Gastroesophageal sphincter (tissue), 4 donors: ENCODE results near the gene FUT2. TPM values are rescaled to one million over a fixed set of nuclear protein-coding genes. Genes with fewer than 3 reads are reported as not detected.
"Not testable (repeated sequence)": the region's sequence is repeated elsewhere in the genome, so short reads cannot be mapped to it uniquely, and the experiment has no call there.

ENCODE experiments used
- ATAC-seq: fragments of 150-250 bp; one replicate; pipeline ENCODE4 v1.9.1; 2016; ENCODE audit warnings: mild to moderate bottlenecking, moderate library complexity
- H3K27ac ChIP-seq, 4 donors: fragments of 200-600 bp; sonication (generic) in 3 of 4; 1 replicate in 3 of 4; 2 replicates in 1 of 4; pipeline ENCODE4 v1.5.1; 2016 to 2019
- H3K27me3 ChIP-seq: fragments of 200-600 bp; sonication (generic); one replicate; pipeline ENCODE4 v1.5.1; 2019
- H3K36me3 ChIP-seq, 2 donors: fragments of 200-600 bp; sonication (generic); one replicate each; pipeline ENCODE4 v1.5.1; 2019; ENCODE audit warnings: control low read depth in 1 of 2
- H3K4me1 ChIP-seq, 3 donors: fragments of 200-600 bp; sonication (generic); 1 replicate in 2 of 3; 2 replicates in 1 of 3; pipeline ENCODE4 v1.5.1; 2016 to 2019; ENCODE audit warnings: control low read depth in 2 of 3
- H3K4me3 ChIP-seq, 2 donors: fragments of 200-600 bp; sonication (generic); one replicate each; pipeline ENCODE4 v1.5.1; 2019; ENCODE audit warnings: mild to moderate bottlenecking in 1 of 2, moderate library complexity in 1 of 2
- H3K9me3 ChIP-seq, 3 donors: fragments of 200-600 bp; sonication (generic); one replicate each; pipeline ENCODE4 v1.5.1; 2017 to 2019; ENCODE audit warnings: control low read depth in 2 of 3
- CTCF ChIP-seq, 4 experiments: fragments of 200-600 bp in 2 of 4; fragments of 450-650 bp in 2 of 4; sonication (generic) in 1 of 4; IDR thresholded peaks; one replicate each; pipeline ENCODE4 v1.5.1; 2017 to 2019; ENCODE audit warnings: antibody characterized with exemption in 4 of 4, mild to moderate bottlenecking in 2 of 4, moderate library complexity in 2 of 4
- EP300 ChIP-seq: sonication (generic); formaldehyde crosslinking; IDR thresholded peaks from one replicate; pipeline ENCODE4 v1.6.1; 2017; ENCODE audit warnings: antibody characterized with exemption, mild to moderate bottlenecking
- POLR2A ChIP-seq, 2 donors: fragments of 450-650 bp; IDR thresholded peaks; one replicate each; pipeline ENCODE4 v1.6.1; 2017; ENCODE audit warnings: antibody characterized with exemption in 2 of 2, mild to moderate bottlenecking in 2 of 2, moderate library complexity in 1 of 2
- POLR2AphosphoS5 ChIP-seq: sonication (generic); formaldehyde crosslinking; IDR thresholded peaks from one replicate; pipeline ENCODE4 v1.6.1; 2017; ENCODE audit warnings: antibody characterized with exemption
- WGBS, 2 donors: methylation state at CpG; one replicate each; pipeline ENCODE4 v1.1.5; 2018; ENCODE audit warnings: low coverage in 1 of 2; 5-methylcytosine and 5-hydroxymethylcytosine counted together
- total RNA-seq, 4 donors: library from RNA; depleted of rRNA; stranded (reverse); fragments of >200 nt; gene quantifications; one replicate each; pipeline ENCODE4 v1.1.0, GENCODE V29; 2016

The FUT2 gene
- total RNA-seq, 4 donors from 2014 or later = 3.4 TPM; not detected in 3

GRCh38 chr19:48687776-48688175, 8.0 kb upstream of the FUT2 start:
- Histone ChIP-seq H3K36me3 (no peaks in the 10 kb centered on the region), H3K27ac (no peak overlapping the region), H3K4me1 (peaks cover 0 to 11% (median 0%) of the 10 kb centered on the region in 3 donors), H3K27me3 (no peaks in the 10 kb centered on the region), H3K4me3 (no peak overlapping the region), H3K9me3 (no peaks in the 10 kb centered on the region)
- TF ChIP-seq EP300 = no peak
- no peak for TF ChIP-seq POLR2AphosphoS5
- TF ChIP-seq POLR2A (IDR thresholded peaks at IDR 0.05) = no peak
- TF ChIP-seq CTCF (IDR thresholded peaks at IDR 0.05) = no peak
- 88% methylated on average over 3 of the region's 3 CpGs; no CpG with 5 or more reads in 1 of the 2 donors for WGBS, 2 donors
- ATAC-seq = no peak

- ATAC-seq = no peak
- H3K4me1 ChIP-seq = peaks cover 0 to 8% (median 0%) of the 10 kb centered on the region in 3 donors
- H3K27ac ChIP-seq = no peak overlapping the region
- no peaks in the 10 kb centered on the region for H3K27me3 ChIP-seq
- H3K9me3 ChIP-seq = no peaks in the 10 kb centered on the region
- TF ChIP-seq POLR2AphosphoS5 (no peak), CTCF (IDR thresholded peaks at IDR 0.05) (no peak), POLR2A (IDR thresholded peaks at IDR 0.05) (no peak), EP300 (no peak)
- H3K36me3 ChIP-seq = no peaks in the 10 kb centered on the region
- H3K4me3 ChIP-seq = no peak overlapping the region
- WGBS, 2 donors = 37% methylated on average over 6 to 7 of the region's 7 CpGs
Measured at GRCh38 chr19:48689449-48689848, 6.3 kb upstream of the FUT2 start.

GRCh38 chr19:48693629-48694028, 2.1 kb upstream of the FUT2 start:
- H3K4me3 ChIP-seq, H3K9me3 ChIP-seq, ATAC-seq, H3K27ac ChIP-seq, H3K36me3 ChIP-seq: not testable (repeated sequence)
- 86 to 88% methylated on average over 8 of the region's 9 CpGs for WGBS, 2 donors
- Histone ChIP-seq H3K4me1 (peaks cover 0 to 21% (median 0%) of the 10 kb centered on the region in 3 donors), H3K27me3 (peaks cover 27% of the 10 kb centered on the region)

GRCh38 chr19:48696353-48697010, 711 bp downstream of the FUT2 start:
- H3K27ac ChIP-seq = no peak overlapping the region
- H3K4me3 ChIP-seq = peak overlapping the region in 1 of 2 donors; percentile 21
- H3K4me1 ChIP-seq = peaks cover 0 to 15% (median 0%) of the 10 kb centered on the region in 3 donors
- ATAC-seq = no peak
- peaks cover 27% of the 10 kb centered on the region for H3K27me3 ChIP-seq
- H3K9me3 ChIP-seq = no peaks in the 10 kb centered on the region
- TF ChIP-seq POLR2AphosphoS5 = no peak
- no peak for TF ChIP-seq EP300
- no peak for TF ChIP-seq POLR2A (IDR thresholded peaks at IDR 0.05)
- no peak for TF ChIP-seq CTCF (IDR thresholded peaks at IDR 0.05)
- WGBS, 2 donors = 5 to 22% methylated on average over 3 to 12 of the region's 34 CpGs
- H3K36me3 ChIP-seq = peaks cover 0 to 9% of the 10 kb centered on the region in 2 donors

- no peak for ATAC-seq
- Histone ChIP-seq H3K27ac (no peak overlapping the region), H3K9me3 (no peaks in the 10 kb centered on the region), H3K4me1 (peaks cover 0 to 15% (median 0%) of the 10 kb centered on the region in 3 donors), H3K27me3 (peaks cover 27% of the 10 kb centered on the region), H3K4me3 (no peak overlapping the region), H3K36me3 (peaks cover 0 to 21% of the 10 kb centered on the region in 2 donors)
- 39 to 100% methylated on average over 1 to 4 of the region's 4 CpGs for WGBS, 2 donors
- TF ChIP-seq EP300 (no peak), CTCF (IDR thresholded peaks at IDR 0.05) (no peak), POLR2AphosphoS5 (no peak), POLR2A (IDR thresholded peaks at IDR 0.05) (no peak)
Measured at GRCh38 chr19:48698046-48698445, 2.3 kb downstream of the FUT2 start.
